Ovary (tissue), 9 donors: ENCODE data around the gene C16orf82. TPM values are rescaled to one million over a fixed set of nuclear protein-coding genes. Genes with fewer than 3 reads are reported as not detected.

Experiments
- DNase-seq, 5 donors: peaks; one replicate each; pipeline ENCODE4 v3.0.0-alpha.2; 2019 to 2020
- H3K27ac ChIP-seq, 2 donors: fragments of 200-600 bp; one replicate each; pipeline versions ENCODE4 v1.5.1 to v1.8.0; 2019 to 2022
- H3K27me3 ChIP-seq: fragments of 200-600 bp; one replicate; pipeline ENCODE4 v1.8.0; 2022
- H3K36me3 ChIP-seq: fragments of 200-600 bp; sonication (generic); one replicate; pipeline ENCODE4 v1.5.1; 2019
- H3K4me1 ChIP-seq: one replicate; pipeline ENCODE4 v1.8.1; 2013; ENCODE audit warnings: mild to moderate bottlenecking, moderate library complexity; ENCODE audit not compliant: insufficient read depth
- H3K4me3 ChIP-seq: fragments of 200-600 bp; sonication (generic); one replicate; pipeline ENCODE4 v1.5.1; 2017
- H3K9me3 ChIP-seq, 2 donors: fragments of 200-600 bp in 1 of 2; sonication (generic) in 1 of 2; one replicate each; pipeline versions ENCODE4 v1.5.1 to v1.8.1; 2013 to 2019; ENCODE audit warnings: mild to moderate bottlenecking in 1 of 2, moderate library complexity in 1 of 2
- EP300 ChIP-seq: sonication (generic); formaldehyde crosslinking; IDR thresholded peaks from one replicate; pipeline ENCODE4 v1.6.1; 2017; ENCODE audit warnings: antibody characterized with exemption
- POLR2A ChIP-seq: fragments of 450-650 bp; IDR thresholded peaks from one replicate; pipeline ENCODE4 v1.6.1; 2017; ENCODE audit warnings: antibody characterized with exemption, mild to moderate bottlenecking, moderate library complexity
- WGBS, 3 donors: extraction: QIAGEN DNeasy Blood & Tissue Kit in 1 of 3; methylation state at CpG; one replicate each; pipeline versions ENCODE4 v1.1.5 to v1.1.7; 2013 to 2017; 5-methylcytosine and 5-hydroxymethylcytosine counted together
- intact Hi-C, 4 donors: fragments of 100-400 bp; cut with DNase I; formaldehyde crosslinking; loops; one replicate each; pipeline versions ENCODE4 v1.11.0 to v1.15.1; 2022 to 2023
- polyA plus RNA-seq, 2 donors: library from polyadenylated mRNA; stranded (reverse); fragments of 200-250 nt in 1 of 2; fragments of 350-450 nt in 1 of 2; fragmentation: Illumina TruSeq in 1 of 2; extraction: RNeasy Lipid Tissue Mini Kit (QIAGEN cat#74804) in 1 of 2; gene quantifications; one replicate each; pipeline ENCODE4 v1.2.3, GENCODE V29; 2013 to 2014
- total RNA-seq, 7 donors: library from RNA; depleted of rRNA in 2 of 7; stranded (reverse); fragments of >200 nt in 2 of 7; fragmentation: NEBNext Ultra II Directional in 3 of 7; extraction: Animal tissue kit (Norgen Biotek cat#: 25700) in 3 of 7; gene quantifications; one replicate each; pipeline versions ENCODE4 v1.1.0 to v1.2.4, GENCODE V29; 2016 to 2023
- TF ChIP-seq, protein P1 (sequence below), 3 donors: fragments of 450-650 bp in 2 of 3; fragments of 200-600 bp in 1 of 3; IDR thresholded peaks; one replicate each; pipeline versions ENCODE4 v1.5.1 to v1.8.0; 2016 to 2022; ENCODE audit warnings: antibody characterized with exemption in 3 of 3, mild to moderate bottlenecking in 1 of 3
- donor health status: DM: no; HTN: no; CAD: no; lungs with moderate emphysema.
- donor health status: DM: no; HTN: no; CAD: no.
- donor health status: Bipolar disorder and iron deficiency.
- donor health status: DM: yes; HTN: yes; CAD: no.
- donor health status: DM: no; HTN: no; CAD: no.
- donor health status: DM: yes; HTN: yes; CAD: no.

The C16orf82 gene
- total and polyA plus RNA-seq, 9 donors, result 0.12 TPM; not detected in 8

DNA sequence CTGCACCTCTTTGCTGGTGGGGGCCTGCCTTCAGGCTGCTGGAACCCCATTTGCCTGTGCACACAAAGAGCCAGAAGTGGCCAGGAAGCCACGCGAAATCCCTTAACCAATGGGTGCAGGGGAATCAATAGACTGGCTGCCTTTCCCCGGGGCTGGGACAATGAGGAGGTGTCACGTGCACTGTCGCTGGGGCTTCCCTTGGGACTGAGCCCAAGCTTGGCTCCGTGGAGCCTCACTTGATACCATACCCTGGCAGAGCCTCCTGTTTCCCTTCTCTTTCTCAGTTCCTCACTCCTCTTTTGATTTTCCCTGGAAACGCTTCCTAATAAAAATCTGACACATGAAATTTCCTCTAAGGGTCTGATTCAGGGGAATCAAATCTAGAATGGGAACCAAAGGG, 38.8 kb upstream of the C16orf82 start:
- WGBS, 3 donors, result 61 to 72% (median 68%) methylated on average over 7 of the region's 7 CpGs
- Histone ChIP-seq H3K9me3 (no peaks in the 10 kb centered on the region), H3K4me1 (no peaks in the 10 kb centered on the region), H3K4me3 (no peak overlapping the region), H3K27ac (no peak overlapping the region), H3K27me3 (no peaks in the 10 kb centered on the region), H3K36me3 (no peaks in the 10 kb centered on the region)
- TF ChIP-seq EP300 (no peak), POLR2A (no peak)
- TF ChIP-seq, protein P1, sequence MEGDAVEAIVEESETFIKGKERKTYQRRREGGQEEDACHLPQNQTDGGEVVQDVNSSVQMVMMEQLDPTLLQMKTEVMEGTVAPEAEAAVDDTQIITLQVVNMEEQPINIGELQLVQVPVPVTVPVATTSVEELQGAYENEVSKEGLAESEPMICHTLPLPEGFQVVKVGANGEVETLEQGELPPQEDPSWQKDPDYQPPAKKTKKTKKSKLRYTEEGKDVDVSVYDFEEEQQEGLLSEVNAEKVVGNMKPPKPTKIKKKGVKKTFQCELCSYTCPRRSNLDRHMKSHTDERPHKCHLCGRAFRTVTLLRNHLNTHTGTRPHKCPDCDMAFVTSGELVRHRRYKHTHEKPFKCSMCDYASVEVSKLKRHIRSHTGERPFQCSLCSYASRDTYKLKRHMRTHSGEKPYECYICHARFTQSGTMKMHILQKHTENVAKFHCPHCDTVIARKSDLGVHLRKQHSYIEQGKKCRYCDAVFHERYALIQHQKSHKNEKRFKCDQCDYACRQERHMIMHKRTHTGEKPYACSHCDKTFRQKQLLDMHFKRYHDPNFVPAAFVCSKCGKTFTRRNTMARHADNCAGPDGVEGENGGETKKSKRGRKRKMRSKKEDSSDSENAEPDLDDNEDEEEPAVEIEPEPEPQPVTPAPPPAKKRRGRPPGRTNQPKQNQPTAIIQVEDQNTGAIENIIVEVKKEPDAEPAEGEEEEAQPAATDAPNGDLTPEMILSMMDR (IDR thresholded peaks at IDR 0.05), result no peak
- DNase-seq, result no peak
- intact Hi-C loops, result no loop called here

DNA sequence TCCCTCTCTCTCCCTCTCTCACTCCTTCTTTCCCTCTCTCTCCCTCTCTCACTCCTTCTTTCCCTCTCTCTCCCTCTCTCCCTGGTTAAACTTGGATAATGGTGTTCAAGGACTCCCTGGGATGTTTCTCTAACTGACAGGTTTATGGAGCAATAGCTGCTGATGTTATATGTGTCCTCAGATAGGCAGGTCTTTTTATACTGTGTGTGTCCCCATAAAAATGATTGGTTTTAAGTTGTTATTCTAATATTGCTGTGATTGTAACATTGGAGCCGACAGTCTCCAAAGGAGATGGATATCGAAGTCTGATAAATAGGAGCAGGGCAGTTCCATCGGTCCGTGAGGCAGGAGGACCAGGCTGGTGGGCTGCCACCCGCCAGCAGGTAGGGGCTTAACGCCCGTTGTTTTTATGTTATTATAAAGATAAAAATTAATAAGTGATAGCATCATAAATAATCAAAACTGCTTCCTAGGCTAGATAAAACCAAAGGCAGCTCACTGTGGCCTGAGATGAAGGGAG, 38.1 kb upstream of the C16orf82 start:
- TF ChIP-seq EP300, result no peak
- TF ChIP-seq POLR2A, result no peak
- TF ChIP-seq, protein P1 (IDR thresholded peaks at IDR 0.05), result no peak
- no peaks in the 10 kb centered on the region for H3K27me3 ChIP-seq
- H3K36me3 ChIP-seq, result no peaks in the 10 kb centered on the region
- H3K4me1 ChIP-seq, result no peaks in the 10 kb centered on the region
- H3K27ac ChIP-seq, result no peak overlapping the region
- WGBS, 3 donors, result 35 to 40% (median 39%) methylated on average over 7 of the region's 7 CpGs
- intact Hi-C loops, result no loop called here
- DNase-seq, result no peak
- no peaks in the 10 kb centered on the region for H3K9me3 ChIP-seq
- H3K4me3 ChIP-seq, result no peak overlapping the region

DNA sequence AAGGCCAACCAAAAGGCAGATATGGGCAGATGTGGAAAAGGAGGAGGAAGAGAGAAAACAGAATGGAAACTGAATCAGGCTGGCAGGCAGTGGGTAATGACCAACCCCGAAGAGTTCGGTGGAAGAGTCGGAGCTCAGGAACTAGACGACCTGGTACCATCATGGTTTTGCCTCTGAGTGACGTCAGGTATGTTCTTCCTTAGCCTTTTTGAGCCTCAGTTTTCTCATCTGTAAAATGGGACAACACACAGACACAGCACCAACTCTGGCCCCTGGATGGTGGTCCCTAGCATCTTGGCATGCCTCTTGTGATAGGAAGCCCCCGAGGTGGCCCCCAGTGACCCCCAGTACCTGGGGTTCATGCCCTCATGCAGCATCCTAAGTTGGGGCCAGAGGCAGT, 37.2 kb upstream of the C16orf82 start:
- no peak for DNase-seq
- intact Hi-C loops, result no loop called here
- Histone ChIP-seq H3K4me1 (no peaks in the 10 kb centered on the region), H3K27ac (no peak overlapping the region), H3K9me3 (no peaks in the 10 kb centered on the region), H3K36me3 (no peaks in the 10 kb centered on the region), H3K4me3 (no peak overlapping the region), H3K27me3 (no peaks in the 10 kb centered on the region)
- TF ChIP-seq, protein P1 (IDR thresholded peaks at IDR 0.05), result no peak
- TF ChIP-seq EP300 (no peak), POLR2A (no peak)
- 79 to 87% (median 81%) methylated on average over 6 of the region's 6 CpGs for WGBS, 3 donors

DNA sequence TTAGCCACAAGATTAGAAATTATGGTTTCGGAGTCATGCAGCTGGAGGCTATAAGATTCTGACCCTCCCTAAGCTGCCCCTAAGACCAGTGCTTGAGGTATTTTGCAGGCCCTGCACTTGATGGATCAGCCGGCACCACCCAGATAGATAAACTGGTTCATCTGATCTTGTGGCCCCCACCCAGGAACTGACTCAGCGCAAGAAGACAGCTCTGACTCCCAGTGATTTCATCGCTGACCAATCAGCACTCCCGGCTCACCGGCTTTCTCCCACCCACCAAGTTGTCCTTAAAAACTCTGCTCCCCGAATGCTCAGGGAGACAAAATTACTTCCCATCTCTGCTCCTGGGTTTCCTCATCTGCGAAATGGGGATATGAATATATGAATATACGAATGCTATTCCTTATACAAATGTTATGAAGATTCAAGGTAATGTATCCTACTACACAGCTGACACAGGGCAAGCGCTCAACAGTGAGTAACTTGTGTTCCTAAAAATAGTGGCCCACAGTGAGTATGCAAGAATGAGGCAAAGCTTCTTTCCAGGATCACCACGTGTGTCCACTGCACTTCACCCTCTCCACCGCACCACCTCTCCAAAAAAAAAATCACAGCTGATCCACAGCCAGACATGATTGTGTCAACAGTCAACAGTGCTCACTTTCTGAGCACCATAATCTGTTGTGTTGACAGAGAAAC, 33.3 kb upstream of the C16orf82 start:
- Histone ChIP-seq H3K4me1 (no peaks in the 10 kb centered on the region), H3K9me3 (no peaks in the 10 kb centered on the region), H3K4me3 (no peak overlapping the region), H3K27ac (no peak overlapping the region), H3K27me3 (no peaks in the 10 kb centered on the region), H3K36me3 (no peaks in the 10 kb centered on the region)
- 86 to 89% (median 88%) methylated on average over 12 of the region's 12 CpGs for WGBS, 3 donors
- TF ChIP-seq, protein P1 (IDR thresholded peaks at IDR 0.05), result no peak
- TF ChIP-seq EP300, result no peak
- no peak for TF ChIP-seq POLR2A
- intact Hi-C loops, result no loop called here
- DNase-seq, result no peak
